ENCODE data around the gene SLFNL1. TPM values are rescaled to one million over a fixed set of nuclear protein-coding genes. Genes with fewer than 3 reads are reported as not detected.
A peak's percentile ranks its signal among the peaks of the same experiment; 100 is the strongest.

SLFNL1 gene
- total RNA-seq, 1 donor from 2014 or later, result 0.18 TPM

GRCh38 chr1:40980453-40981121, 40.9 kb downstream of the SLFNL1 start:
- Histone ChIP-seq H3K4me1 (ENCODE audit: insufficient read depth, low read length) (peaks cover 47% of the 10 kb centered on the region), H3K4me2 (ENCODE audit: low read length) (peak overlapping the region; percentile 97), H4K20me1 (ENCODE audit: insufficient read depth, low read length) (peaks cover 51% of the 10 kb centered on the region), H2AFZ (ENCODE audit: low read depth, low read length) (no peak overlapping the region), H3K36me3 (ENCODE audit: insufficient read depth, low read length) (peaks cover 15% of the 10 kb centered on the region), H3K4me3 (ENCODE audit: insufficient read depth, low read depth, low read length) (peak overlapping the region; percentile 78), H3K9ac (ENCODE audit: low read length) (peak overlapping the region; percentile 88), H3K27me3 (ENCODE audit: insufficient read depth, low read length) (no peaks in the 10 kb centered on the region), H3K79me2 (ENCODE audit: insufficient read depth, low read length) (peaks cover 57% of the 10 kb centered on the region), H3K9me3 (ENCODE audit: insufficient read depth, low read depth, low read length) (no peaks in the 10 kb centered on the region), H3K27ac (ENCODE audit: low read depth, low read length) (peak overlapping the region; percentile 92)
- Mint-ChIP-seq H3K27me3 (ENCODE audit: low read depth, unreplicated experiment) (no peaks in the 10 kb centered on the region), H3K4me3 (ENCODE audit: unreplicated experiment) (peak overlapping the region; percentile 93), H3K4me1 (ENCODE audit: low read depth, unreplicated experiment) (peaks cover 42% of the 10 kb centered on the region), H3K9me3 (ENCODE audit: unreplicated experiment) (no peaks in the 10 kb centered on the region), H3K36me3 (ENCODE audit: low read depth, unreplicated experiment) (peaks cover 7% of the 10 kb centered on the region), H3K27ac (ENCODE audit: unreplicated experiment) (peak overlapping the region; percentile 50)
- no peak for FAIRE-seq
- DNase-seq (ENCODE audit: low read depth), result no peak
- no peak for TF ChIP-seq EZH2 (IDR thresholded peaks at IDR 0.05; ENCODE audit: insufficient read depth, low read length)
- TF ChIP-seq, protein P1, sequence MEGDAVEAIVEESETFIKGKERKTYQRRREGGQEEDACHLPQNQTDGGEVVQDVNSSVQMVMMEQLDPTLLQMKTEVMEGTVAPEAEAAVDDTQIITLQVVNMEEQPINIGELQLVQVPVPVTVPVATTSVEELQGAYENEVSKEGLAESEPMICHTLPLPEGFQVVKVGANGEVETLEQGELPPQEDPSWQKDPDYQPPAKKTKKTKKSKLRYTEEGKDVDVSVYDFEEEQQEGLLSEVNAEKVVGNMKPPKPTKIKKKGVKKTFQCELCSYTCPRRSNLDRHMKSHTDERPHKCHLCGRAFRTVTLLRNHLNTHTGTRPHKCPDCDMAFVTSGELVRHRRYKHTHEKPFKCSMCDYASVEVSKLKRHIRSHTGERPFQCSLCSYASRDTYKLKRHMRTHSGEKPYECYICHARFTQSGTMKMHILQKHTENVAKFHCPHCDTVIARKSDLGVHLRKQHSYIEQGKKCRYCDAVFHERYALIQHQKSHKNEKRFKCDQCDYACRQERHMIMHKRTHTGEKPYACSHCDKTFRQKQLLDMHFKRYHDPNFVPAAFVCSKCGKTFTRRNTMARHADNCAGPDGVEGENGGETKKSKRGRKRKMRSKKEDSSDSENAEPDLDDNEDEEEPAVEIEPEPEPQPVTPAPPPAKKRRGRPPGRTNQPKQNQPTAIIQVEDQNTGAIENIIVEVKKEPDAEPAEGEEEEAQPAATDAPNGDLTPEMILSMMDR (IDR thresholded peaks at IDR 0.05; ENCODE audit: insufficient read depth, low read depth, low read length), result no peak

- no peaks in the 10 kb centered on the region for H3K27me3 Mint-ChIP-seq (ENCODE audit: low read depth, unreplicated experiment)
These were observed 41.5 kb downstream of the SLFNL1 start for GRCh38 chr1:40980068-40980452.

More at GRCh38 chr1:40980068-40980452, 41.5 kb downstream of the SLFNL1 start:
- Histone ChIP-seq H3K27ac (ENCODE audit: low read depth, low read length) (peak overlapping the region; percentile 92), H3K4me3 (ENCODE audit: insufficient read depth, low read depth, low read length) (peak overlapping the region; percentile 78), H3K36me3 (ENCODE audit: insufficient read depth, low read length) (peaks cover 10% of the 10 kb centered on the region), H3K4me2 (ENCODE audit: low read length) (peak overlapping the region; percentile 97), H3K27me3 (ENCODE audit: insufficient read depth, low read length) (no peaks in the 10 kb centered on the region), H3K4me1 (ENCODE audit: insufficient read depth, low read length) (peaks cover 47% of the 10 kb centered on the region), H3K9me3 (ENCODE audit: insufficient read depth, low read depth, low read length) (no peaks in the 10 kb centered on the region), H2AFZ (ENCODE audit: low read depth, low read length) (no peak overlapping the region), H3K79me2 (ENCODE audit: insufficient read depth, low read length) (peaks cover 52% of the 10 kb centered on the region), H4K20me1 (ENCODE audit: insufficient read depth, low read length) (peaks cover 46% of the 10 kb centered on the region), H3K9ac (ENCODE audit: low read length) (peak overlapping the region; percentile 88)
- Mint-ChIP-seq H3K27ac (ENCODE audit: unreplicated experiment) (peak overlapping the region; percentile 50), H3K4me3 (ENCODE audit: unreplicated experiment) (peak overlapping the region; percentile 93), H3K9me3 (ENCODE audit: unreplicated experiment) (no peaks in the 10 kb centered on the region), H3K36me3 (ENCODE audit: low read depth, unreplicated experiment) (peaks cover 5% of the 10 kb centered on the region), H3K4me1 (ENCODE audit: low read depth, unreplicated experiment) (peaks cover 44% of the 10 kb centered on the region)
- DNase-seq (ENCODE audit: low read depth) (no peak), FAIRE-seq (no peak)
- TF ChIP-seq, protein P1 (IDR thresholded peaks at IDR 0.05; ENCODE audit: insufficient read depth, low read depth, low read length), result no peak
- TF ChIP-seq EZH2 (IDR thresholded peaks at IDR 0.05; ENCODE audit: insufficient read depth, low read length), result no peak

All from astrocyte (in vitro differentiated cells and primary cell).